Heart left ventricle (tissue), 13 donors: Measurements from ENCODE around the gene ZCCHC9.

Source experiments
- CTCF ChIP-seq, 12 donors: fragments of 200-600 bp; sonication (generic) in 4 of 12; IDR thresholded peaks; one replicate each; pipeline versions ENCODE4 v1.5.0 to v1.8.0; 2018 to 2022; ENCODE audit warnings: antibody characterized with exemption in 12 of 12, mild to moderate bottlenecking in 5 of 12
- POLR2A ChIP-seq, 2 donors: fragments of 450-650 bp; IDR thresholded peaks; one replicate each; pipeline ENCODE4 v1.6.1; 2017; ENCODE audit warnings: antibody characterized with exemption in 2 of 2, mild to moderate bottlenecking in 2 of 2, moderate library complexity in 2 of 2
- donor health status: ischemic (EF 13 %, LVEDD 7.1; RV severe dilation, severe dysfunction).
- donor health status: DM: no; HTN: yes; CAD: no.
- donor health status: DM: no; HTN: no; CAD: no.
- donor health status: ischemic (EF 25% LVEDD 6.9; RV normal size, moderate dysfunction).
- donor health status: ischemic (EF 25% LVEDD 5.7; RV mildly dilated, moderate dysfunction).
- donor health status: ischemic (EF 35%, LVEDD 5.7; RV mildly dilated, moderate dysfunction).
- donor health status: nonischemic (EF 11% LVEDD 7.7; RV severe dilation, severe dysfunction).
- donor health status: DM: yes; HTN: yes; CAD: no.
- donor health status: PGD.
- donor health status: ischemic (EF 29% LVEDD 5.4; RV normal size, mild dysfunction).
- donor health status: nonischemic (EF 23%, LVEDD 6.1; RV moderate dilation, normal function).

GRCh38 chr5:81334304-81335061 is 33.1 kb downstream of the ZCCHC9 start:
- no peak for TF ChIP-seq CTCF (IDR thresholded peaks at IDR 0.05)
- no peak for TF ChIP-seq POLR2A (IDR thresholded peaks at IDR 0.05)
